Measurements from ENCODE around the gene MAPK1.
"Not testable (repeated sequence)": the region's sequence is repeated elsewhere in the genome, so short reads cannot be mapped to it uniquely, and the experiment has no call there.

Gene MAPK1

GRCh38 chr22:21803811-21804249, 63.6 kb downstream of the MAPK1 start:
- intact Hi-C loops (cut with DNase I) = loop anchor here (10.0 kb wide), 1 partner anchor 61 kb away; the partner anchor contains the start of gene MAPK1

DNA sequence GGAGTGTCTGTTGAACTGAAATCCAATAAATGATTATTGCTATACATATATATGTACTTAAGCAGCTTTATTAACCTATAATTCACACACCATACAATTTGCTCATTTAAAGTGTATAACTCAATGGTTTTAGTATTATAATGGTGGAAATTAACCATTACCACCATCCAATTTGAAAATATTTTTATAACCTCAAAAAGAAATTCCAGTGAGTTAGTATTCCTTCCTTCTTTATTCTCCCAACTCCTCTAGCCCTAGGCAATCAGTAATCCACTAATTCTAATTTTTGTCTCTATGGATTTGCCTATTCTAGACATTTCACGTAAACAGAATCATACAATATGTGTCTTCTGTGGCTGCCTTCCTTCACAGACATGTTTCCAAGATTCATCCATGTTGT, 64.8 kb downstream of the MAPK1 start:
- intact Hi-C loops (cut with DNase I) = loop anchor here (10.0 kb wide), 1 partner anchor 62 kb away; the partner anchor contains the start of gene MAPK1

More at GRCh38 chr22:21803811-21804249, 63.6 kb downstream of the MAPK1 start:
- peak in 21 of 42 donors; percentile 8 to 69 (median 29) for DNase-seq

DNA sequence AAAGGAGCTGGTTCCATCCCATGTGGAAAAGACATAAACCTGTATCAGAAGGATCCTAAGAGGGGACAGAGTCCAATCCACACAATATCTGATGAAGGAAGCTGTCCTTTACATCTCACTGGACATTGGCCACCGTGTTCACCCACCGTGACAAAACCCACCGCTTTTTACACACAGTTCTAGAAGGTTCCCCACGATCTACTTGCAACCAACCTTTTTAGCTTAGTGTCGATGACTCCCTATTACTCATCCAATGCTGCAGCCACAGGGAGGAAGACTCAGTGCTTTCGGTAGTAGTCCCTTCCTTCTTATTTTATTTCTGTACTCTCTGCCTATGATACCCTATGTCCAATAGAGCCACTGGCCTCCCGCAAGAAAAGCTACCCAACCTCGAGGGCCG, 65.4 kb downstream of the MAPK1 start:
- DNase-seq = no peak
- intact Hi-C loops (cut with DNase I) = loop anchor here (10.0 kb wide), 1 partner anchor 63 kb away; the partner anchor contains the start of gene MAPK1

More for the DNA sequence above, 64.8 kb downstream of the MAPK1 start:
- no peak for DNase-seq

DNA sequence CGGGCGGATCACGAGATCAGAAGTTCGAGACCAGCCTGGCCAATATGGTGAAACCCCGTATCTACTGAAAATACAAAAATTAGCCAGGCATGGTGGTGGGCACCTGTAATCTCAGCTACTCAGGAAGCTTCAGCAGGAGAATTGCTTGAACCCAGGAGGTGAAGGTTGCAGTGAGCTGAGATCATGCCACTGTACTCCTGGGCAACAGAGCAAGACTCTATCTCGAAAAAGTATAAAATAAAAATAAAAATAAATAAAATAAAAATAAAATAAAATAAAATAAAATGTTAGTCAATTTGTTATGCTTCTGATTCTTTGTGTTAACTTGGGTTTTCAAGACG, 66.2 kb downstream of the MAPK1 start:
- not testable (repeated sequence) for DNase-seq
- intact Hi-C loops (cut with DNase I) = loop anchor here (10.0 kb wide), 1 partner anchor 64 kb away; the partner anchor contains the start of gene MAPK1

DNA sequence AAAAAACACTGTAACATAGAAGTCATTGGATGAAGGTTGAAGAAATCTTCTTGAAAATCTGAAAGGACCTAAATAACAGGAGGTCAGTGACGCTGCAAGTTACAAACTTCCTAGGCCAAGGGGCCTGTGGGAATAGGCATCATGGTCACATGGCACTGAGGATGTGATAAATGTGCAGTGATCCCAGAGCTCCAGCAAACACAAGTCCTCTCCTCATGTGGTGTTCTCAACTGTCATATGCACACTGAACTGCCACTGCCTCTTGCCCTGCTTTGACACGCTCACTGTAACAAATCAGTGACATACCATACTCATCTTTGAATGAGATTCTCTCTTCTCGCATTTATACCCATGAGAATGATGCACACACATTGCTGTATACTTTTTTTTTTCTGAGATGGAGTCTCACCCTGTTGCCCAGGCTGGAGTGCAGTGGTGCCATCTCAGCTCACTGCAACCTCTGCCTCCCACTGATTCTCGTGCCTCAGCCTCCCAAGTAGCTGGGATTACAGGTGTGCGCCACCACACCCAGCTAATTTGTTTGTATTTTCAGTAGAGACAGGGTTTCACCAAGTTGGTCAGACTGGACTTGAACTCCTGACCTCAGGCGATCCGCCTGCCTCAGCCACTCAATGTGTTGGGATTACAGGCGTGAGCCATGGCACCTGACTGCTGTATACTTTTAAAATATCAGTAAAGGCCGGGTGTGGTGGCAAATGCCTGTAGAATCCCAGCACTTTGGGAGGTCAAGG, 66.7 kb downstream of the MAPK1 start:
- DNase-seq = no peak
- intact Hi-C loops (cut with DNase I) = loop anchor here (10.0 kb wide), 1 partner anchor 64 kb away; the partner anchor contains the start of gene MAPK1

DNA sequence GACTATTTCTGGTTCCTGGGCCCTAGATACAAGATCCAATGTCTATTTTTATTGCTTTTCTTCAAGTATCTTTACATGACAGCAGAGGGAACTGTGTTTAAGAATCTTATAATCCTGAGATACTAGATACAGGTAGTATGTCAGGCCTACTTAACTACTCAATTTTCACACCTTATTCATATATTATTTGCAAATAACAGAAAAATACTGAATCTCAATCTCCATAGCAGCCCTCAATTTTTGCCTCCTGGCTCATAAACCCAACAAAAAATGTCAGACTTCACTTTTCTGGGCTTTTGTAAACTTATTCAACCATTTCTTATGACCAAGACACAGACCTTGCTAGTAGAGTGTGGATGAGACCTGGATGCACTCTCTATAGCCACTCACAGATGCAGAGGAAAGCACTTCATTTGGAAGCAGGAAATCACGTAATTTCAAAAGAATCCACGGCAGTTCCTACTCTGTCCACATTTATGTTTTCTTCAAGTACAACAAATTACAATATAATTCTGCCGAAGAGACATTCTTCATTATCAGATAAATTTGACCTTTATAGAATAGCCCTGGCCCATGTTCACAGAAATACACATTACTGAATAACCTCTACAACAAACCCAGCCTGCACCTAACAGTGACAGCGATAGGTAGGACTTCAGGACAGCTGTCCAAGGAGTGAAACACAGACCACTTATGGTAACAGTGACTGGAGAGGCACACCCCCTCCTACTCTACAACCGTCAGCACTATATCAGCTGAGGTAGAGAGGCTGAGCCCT, 69.8 kb downstream of the MAPK1 start:
- intact Hi-C loops (cut with DNase I) = no loop called here
- no peak for DNase-seq

- DNase-seq = peak in 38 of 42 donors; percentile 26 to 86 (median 60)
- intact Hi-C loops (cut with DNase I) = no loop called here
These were observed 70.6 kb downstream of the MAPK1 start for GRCh38 chr22:21796863-21797262.

DNA sequence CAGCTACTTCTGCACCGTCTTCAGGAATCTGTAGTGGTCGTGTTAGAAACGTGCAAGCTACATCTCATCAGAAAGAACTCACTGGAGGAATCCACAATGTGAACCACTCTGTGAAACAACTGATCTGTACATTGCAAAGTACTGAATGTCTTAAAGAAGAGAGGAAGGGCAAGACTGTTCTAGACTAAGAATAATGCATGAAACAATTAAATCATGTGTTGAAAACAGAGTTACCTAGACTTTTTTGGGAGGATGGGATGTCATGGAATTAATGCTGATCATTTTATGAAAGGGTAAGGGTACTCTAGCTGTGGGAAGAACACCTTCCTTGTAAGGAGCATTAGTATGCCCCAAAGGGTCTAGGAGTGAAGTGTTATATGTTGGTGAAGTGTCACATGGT, 71.2 kb downstream of the MAPK1 start:
- intact Hi-C loops (cut with DNase I) = no loop called here
- no peak for DNase-seq

- peak in 1 of 42 donors; percentile 24 for DNase-seq
- intact Hi-C loops (cut with DNase I) = not testable (repeated sequence)
These were observed 73.7 kb downstream of the MAPK1 start for GRCh38 chr22:21793716-21794115.

DNA sequence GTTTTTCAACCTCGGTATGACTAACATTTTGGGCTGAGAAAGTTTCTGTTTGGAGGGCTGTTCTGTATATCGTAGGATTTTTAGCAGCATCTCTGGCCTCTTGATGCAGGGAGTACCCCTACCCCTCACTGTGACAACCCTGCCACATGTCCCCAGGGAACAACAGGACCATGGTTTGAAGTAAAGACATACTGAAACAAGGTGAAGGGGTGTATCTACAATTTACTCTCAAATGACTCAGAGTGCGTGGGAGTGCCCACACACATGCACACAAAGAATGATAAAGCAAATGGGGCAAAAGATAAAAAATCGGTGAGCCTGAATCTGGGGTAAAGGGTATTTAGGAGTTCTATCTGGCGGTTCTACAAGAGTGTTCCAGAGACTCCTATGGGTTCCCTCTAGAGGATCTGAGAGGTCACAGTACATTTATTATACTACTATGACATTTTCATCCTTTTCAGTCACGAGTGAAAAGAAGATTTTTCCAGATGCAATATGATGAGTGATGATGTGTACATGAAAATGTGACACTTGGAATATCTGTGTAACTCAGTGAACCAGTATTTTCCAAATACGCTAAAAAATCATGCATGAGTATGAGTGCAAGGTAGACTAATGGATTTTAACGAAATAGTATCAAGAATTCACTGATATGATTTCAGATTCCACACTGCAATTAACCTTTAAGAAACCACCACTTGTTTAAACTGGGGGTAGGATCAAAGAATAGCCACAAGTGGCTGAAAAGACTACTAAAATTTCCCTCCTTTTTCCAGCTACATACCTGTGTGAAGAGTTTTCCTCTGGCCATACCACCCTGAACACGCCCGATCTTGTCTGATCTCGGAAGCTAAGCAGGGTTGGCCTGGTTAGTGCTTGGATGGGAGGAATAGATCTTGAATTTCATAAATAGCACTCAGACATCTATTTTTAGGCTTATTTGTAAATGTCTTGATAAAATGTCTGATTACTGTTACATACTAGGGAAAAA, 75.5 kb downstream of the MAPK1 start:
- intact Hi-C loops (cut with DNase I) = no loop called here
- DNase-seq = peak in 27 of 42 donors; percentile 14 to 66 (median 39)

- intact Hi-C loops (cut with DNase I) = not testable (repeated sequence)
- DNase-seq = peak in 1 of 42 donors; percentile 16
These were observed 76.4 kb downstream of the MAPK1 start for GRCh38 chr22:21790849-21791610.

DNA sequence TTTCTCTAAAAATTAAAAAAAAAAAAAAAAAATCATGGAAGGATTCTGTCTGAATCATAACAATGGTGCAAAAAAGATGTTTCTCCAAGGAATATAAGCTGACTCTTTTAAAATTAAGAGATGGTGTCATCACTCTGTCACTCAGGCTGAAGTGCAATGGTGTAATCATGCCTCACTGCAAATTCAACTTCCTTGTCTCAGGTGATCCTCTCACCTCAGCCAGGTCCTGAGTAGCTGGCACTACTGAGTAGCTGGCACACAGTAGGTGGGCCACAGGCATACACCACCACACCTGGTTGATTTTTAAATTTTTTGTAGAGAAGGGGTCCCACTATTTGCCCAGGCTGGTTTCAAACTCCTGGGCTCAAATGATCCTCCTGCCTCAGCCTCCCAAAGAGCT, 77.1 kb downstream of the MAPK1 start:
- intact Hi-C loops (cut with DNase I) = no loop called here
- peak in 1 of 42 donors; percentile 4 for DNase-seq

GRCh38 chr22:21787565-21787964, 79.9 kb downstream of the MAPK1 start:
- peak in 1 of 42 donors; percentile 11 for DNase-seq
- intact Hi-C loops (cut with DNase I) = not testable (repeated sequence)

DNA sequence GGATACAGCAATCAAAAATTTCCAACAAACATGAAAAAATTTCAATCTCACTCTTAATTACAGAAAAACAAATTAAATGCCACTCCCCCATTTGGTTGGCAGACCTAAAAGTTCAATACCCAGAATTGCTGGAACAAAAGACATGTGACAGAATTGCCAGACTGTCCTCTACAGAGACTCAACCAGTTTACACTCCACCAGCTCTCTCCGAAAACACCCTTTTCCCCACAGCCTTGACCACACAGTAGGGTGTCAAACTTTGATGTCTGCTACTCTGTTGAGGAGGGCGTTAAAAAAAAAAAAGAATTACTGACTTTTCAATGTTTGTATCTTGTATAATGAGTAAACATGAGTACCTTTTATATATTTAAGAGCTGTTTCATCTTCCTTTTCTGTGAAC, 87.2 kb downstream of the MAPK1 start:
- intact Hi-C loops (cut with DNase I) = no loop called here
- DNase-seq = no peak

DNA sequence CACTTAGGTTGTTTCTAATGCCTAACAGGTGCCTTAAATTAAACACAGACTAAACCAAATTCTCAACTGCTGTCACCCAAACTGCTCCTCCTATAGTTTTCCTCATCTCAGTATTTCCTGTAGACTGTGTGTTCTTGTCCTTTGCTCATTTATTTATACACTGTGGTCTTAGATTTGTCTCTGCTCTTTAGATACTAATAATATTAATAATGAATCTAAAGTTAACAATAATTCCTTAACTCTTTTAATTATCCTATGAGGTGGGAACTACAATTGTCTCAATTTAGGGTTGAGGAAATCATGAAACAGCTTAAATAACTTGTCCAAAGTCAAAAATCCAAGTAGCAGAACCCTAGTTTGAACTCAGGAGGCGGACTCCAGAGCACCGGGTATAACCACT, 88.0 kb downstream of the MAPK1 start:
- intact Hi-C loops (cut with DNase I) = no loop called here
- DNase-seq = peak in 1 of 42 donors; percentile 8

- peak in 2 of 42 donors; percentile 20 to 22 for DNase-seq
- intact Hi-C loops (cut with DNase I) = no loop called here
These were observed 88.6 kb downstream of the MAPK1 start for GRCh38 chr22:21778705-21779363.

DNA sequence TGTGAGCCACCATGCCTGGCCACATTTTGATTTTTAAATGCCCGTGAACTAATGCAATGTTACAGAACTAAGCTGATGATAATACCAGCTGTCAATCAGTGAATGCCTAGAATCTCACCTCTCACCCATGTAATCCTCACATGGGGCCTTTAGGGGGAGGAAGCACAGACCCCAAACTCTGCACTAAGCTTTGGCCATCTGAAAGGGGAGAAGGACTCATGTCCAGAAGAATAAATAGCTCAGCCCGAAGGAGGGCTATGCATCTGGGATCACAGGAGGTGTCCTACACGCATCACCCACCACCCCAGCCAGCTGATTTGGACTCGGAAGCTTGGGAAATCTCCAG, 95.8 kb downstream of the MAPK1 start:
- intact Hi-C loops (cut with DNase I) = no loop called here

GRCh38 chr22:21768435-21768834, 99.0 kb downstream of the MAPK1 start:
- peak in 1 of 42 donors; percentile 2 for DNase-seq
- intact Hi-C loops (cut with DNase I) = no loop called here

More for the DNA sequence above, 95.8 kb downstream of the MAPK1 start:
- peak in 2 of 42 donors; percentile 13 to 18 for DNase-seq
